Cortex of kidney (tissue), 1 donor: Measurements from ENCODE around the gene PPM1L.
"Not testable (repeated sequence)": the region's sequence is repeated elsewhere in the genome, so short reads cannot be mapped to it uniquely, and the experiment has no call there.

Experiments
- DNase-seq: peaks from one replicate; lab custom pipeline; 2025; lab: John Stamatoyannopoulos, UW

Gene PPM1L

DNA sequence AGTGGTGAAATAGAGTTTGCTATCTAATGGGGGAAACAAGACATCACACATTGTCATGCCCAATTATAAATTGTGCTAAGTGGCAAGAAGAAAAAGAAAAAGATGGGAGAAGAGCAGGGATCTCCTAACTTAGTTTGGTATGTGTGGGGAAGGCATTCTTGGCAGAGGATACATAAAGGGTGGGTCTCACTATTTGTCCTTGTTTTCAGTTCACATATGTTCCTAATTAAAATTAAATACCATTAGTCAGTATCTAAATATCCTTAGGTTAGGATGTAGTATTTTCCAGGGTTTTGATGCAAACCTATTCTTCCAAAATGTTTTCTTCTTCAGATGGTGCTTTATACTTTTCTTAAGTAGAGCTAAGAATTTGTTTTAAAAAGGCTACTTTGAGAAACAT, 175.4 kb downstream of the PPM1L start:
- DNase-seq, result no peak

DNA sequence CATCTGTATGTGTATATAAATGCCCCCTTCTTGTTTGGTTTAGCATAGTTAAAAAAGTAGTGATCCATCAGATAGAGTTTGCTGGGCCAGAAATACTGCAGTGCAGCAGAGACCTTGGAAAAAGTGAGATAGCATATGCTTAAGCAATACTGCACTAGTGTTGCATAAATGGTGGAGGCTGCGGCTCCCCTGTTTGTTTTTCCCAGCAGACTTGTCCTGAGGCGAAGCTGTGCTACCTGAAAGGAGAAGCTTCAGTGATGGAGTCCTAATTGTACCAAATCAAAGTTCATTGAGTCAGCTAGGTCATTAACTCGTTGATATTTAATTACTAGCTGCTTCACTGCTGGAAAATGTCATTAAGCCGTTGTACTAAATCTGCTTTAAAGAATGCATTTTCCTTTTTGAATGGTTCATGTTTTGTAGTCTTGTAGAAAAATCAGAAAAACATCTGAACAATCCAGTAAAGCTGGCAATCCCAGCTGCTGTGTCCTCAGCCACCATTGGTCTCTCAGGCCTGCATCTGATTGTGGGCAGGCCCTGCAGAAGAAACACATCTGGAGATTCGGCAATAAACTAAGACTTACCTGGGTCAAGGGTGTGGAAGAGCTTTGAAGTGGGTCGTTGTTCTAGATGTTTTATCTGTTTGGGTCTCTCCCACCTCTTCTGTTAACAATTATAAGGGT, 179.5 kb downstream of the PPM1L start:
- no peak for DNase-seq

GRCh38 chr3:160941885-160942494, 186.0 kb downstream of the PPM1L start:
- DNase-seq, result no peak

DNA sequence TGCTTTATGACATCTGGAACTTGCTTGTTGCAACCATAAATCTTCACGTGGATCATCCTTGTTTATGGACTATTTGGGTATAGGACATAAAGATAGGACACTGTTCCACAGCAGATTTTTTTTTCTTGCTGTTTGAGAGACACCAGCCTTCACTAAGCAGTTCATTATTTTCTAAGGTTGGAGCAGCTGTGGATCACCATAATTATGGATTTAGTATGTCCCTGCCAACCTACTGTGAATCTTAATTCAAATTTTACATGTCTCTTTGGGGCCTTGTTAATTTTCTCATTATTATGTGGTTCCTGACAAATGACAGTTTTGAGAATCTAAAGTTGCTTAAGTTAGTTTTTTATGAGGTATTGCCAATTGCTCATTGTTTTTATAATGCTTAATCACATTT, 188.0 kb downstream of the PPM1L start:
- DNase-seq, result no peak

DNA sequence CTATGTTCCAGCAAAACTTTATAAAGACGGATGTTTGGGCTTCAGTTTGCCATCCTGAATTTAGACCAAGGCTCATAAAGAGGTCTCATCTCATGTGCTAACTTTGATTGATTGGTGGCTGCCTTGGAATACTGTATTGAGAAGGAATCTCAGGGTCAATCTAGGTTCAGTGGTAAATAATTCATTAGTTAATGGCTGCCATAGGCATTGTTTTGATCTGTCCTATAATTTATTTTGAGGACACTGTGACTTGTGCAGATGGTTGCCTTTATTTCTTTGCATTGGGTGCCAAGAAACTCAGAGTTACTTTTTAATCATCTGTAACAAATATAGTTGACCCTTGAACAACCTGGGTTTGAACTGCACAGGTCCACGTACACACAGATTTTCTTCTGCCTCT, 189.3 kb downstream of the PPM1L start:
- no peak for DNase-seq

- no peak for DNase-seq
Observed at GRCh38 chr3:160948273-160948672, 192.2 kb downstream of the PPM1L start.

DNA sequence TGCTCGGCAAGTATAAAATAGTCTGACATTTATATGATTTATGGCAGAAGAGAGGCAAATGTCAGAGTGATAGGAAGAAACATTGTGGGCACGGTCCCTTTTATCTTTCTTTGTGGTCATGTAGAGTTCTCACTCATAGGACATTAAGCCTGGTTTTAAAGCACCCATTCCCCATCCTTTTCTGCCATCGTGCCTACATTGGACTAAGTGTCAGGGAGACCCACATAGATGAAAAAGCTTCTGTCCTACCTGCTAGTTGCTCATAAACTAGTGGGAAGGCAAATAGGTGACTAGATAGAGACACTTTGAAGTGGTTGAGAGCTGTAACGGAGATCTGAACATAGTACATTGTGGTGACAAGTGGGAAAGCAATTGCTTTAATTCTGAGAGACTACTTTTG, 193.4 kb downstream of the PPM1L start:
- no peak for DNase-seq

GRCh38 chr3:160950542-160950941, 194.5 kb downstream of the PPM1L start:
- no peak for DNase-seq

DNA sequence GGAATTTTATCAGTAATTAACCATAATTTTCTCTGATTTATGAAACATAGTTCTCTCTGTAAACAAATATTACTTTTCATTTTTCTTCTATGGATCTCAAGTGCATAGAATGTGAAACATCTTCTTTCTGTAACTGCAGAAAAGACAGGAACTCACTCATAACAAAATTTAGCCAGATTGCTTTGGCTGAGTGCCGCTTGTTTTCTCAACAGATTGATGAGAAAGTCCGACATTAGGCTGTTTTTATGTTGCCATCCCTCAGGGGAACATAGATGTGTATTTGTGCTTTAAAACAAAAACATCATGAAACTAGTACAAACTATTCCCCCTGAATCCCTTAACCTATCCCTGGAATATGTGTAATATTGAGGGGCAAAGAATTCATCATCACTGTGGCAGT, 194.9 kb downstream of the PPM1L start:
- DNase-seq, result no peak

DNA sequence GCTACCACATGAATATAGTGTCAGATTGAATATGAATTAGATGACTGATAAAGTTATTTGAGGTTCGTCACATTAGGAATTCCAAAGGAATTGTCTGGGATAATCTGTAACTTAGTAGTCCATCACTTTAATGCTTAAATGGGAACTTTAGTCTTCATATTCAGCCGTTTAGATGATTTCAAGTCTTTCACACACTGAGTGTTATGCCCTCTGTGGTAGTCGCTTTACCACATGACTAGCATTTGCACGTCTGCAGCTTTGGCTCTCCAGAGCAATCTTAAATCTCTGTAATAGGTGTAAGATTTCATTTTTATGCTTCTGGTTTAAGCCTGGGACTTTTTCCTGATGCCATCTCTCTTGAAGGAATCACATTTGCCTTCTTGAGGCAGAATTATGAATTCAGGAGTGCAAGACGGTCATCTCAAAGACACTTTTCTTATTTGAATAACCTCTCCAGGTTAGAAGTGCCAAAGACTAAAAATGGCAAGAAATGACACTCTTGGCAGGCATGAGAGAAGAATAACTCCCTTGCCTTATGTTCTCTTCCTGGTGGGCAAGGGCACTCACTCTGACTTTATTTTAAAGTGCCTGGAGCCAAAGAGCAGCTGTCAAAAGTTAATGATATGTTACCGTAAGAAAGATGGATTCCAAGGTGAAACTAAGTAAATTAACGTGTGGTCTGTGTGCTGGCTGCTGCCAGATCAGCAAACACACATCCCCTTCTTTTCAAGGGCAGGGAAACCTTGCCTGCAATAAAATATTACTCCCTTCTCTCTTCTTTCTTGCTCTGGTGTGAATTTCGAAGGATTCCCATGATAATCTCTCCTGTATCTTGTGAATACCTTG, 195.8 kb downstream of the PPM1L start:
- DNase-seq, result no peak

DNA sequence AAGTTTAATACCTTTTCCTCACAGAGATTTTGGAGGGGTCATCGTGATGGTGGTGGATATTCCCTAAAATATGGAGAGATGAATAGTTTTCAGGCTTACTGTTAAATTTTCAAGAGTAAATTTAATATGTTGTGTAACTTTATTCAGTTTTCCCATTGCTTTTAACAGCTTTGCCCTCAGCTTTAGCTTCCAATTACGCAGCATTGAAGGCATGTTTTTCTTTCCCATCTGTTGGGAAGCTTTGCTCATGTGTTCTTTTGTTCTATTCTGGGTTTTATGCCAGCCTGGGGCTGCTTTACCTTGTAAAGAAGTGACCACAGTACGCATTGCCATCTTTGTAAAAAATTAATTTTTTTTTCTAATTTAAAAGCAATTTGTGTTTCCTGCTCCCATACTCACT, 197.7 kb downstream of the PPM1L start:
- DNase-seq, result no peak

GRCh38 chr3:160956785-160957184, 200.8 kb downstream of the PPM1L start:
- DNase-seq, result no peak

- DNase-seq, result no peak
Observed at GRCh38 chr3:160960568-160960967, 204.5 kb downstream of the PPM1L start.

DNA sequence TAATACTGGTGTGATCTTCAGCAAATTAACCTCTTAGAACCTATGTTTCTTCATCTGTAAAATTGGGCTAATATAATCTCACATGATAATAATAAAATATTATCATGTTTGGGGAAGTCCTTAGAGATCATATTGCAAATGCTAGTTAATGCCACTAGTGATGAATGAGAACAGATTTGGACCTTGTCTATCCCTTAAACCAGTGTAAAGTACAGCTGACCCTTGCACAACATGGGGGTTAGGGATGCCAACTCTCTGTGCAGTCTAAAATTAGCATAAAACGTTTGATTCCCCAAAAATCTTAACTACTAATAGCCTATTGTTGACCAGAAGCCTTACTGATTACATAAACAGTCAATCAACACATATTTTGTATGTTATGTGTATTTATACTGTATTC, 207.9 kb downstream of the PPM1L start:
- no peak for DNase-seq

GRCh38 chr3:160968761-160969160, 212.7 kb downstream of the PPM1L start:
- DNase-seq, result no peak

DNA sequence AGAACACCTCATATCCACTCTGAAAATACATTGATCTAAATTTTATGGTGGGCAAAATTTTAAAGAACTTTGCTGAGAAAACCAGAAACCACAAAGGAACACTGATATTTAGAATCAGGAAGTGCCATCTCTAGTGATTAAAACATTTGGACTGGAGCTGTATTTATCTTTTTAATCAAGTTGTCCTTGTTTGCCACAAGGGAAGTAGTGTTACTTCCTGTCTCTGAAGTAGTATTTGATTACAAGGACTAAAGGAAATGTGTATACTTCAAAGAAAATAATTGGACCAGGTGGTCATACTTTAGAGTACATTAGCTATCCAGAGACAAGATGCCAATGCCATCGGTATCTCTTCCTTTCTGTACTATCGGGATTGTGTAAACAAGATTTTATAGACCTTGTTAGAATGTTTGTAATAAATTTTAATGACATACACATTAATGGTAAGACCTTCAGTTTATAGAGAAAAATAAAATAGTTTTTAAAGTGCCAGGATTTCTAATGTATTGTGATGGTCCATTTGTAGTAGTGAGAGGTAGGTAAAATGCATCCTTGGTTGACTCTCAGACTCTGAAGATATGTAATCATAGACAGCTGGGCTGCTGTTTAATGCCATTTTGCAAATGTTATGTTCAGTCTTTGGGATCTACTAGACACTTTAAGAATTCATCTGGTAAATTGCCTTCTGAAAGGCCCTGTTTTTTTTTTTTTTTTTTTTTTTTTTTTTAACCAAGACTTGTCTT, 217.2 kb downstream of the PPM1L start:
- no peak for DNase-seq

DNA sequence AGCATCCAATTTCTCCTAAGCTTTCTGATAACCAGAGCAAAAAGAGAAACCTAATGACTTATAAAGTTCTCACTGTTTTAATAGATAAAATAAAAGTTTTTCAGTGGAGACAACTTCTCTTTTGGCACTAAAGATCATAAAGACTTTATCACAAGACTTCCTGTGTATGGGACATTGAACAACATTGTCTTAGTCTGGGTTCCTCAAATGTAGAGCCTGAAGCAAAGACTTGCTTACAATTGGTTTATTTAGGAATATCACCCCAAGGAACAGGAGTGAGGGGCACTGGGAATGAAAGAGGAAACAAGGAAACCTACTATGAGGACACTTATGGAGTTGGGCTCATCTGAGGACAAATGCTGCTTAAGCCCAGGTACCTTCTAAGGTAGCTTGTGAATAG, 221.7 kb downstream of the PPM1L start:
- DNase-seq, result no peak

- no peak for DNase-seq
Observed at GRCh38 chr3:160980740-160981139, 224.7 kb downstream of the PPM1L start.

GRCh38 chr3:160981217-160981938, 225.3 kb downstream of the PPM1L start:
- DNase-seq, result no peak

GRCh38 chr3:160982491-160982890, 226.5 kb downstream of the PPM1L start:
- no peak for DNase-seq

- DNase-seq, result not testable (repeated sequence)
Observed at GRCh38 chr3:160983900-160984299, 227.9 kb downstream of the PPM1L start.

DNA sequence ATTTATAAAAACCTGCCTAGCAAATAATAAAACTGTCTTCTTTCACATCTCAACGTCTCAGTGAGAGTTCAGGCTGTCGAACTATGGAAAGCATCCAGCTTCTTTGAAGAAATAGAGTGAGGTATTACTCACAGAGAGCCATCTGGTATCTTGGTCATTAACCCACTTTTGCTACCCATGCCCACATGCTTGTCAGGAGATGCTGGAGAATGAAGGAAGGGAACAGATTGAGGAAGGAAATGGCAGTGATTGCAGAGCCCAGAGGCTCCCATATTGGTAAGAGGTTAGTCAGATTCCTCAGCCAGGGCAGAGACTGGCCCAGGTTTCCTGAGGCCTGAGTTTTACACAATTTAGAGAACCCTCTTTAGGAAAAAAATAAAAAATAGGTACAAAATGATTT, 230.0 kb downstream of the PPM1L start:
- DNase-seq, result no peak
